T-helper 22 cell (primary cell): ENCODE measurements around the gene SYNCRIP.
"Not testable (repeated sequence)": the region's sequence is repeated elsewhere in the genome, so short reads cannot be mapped to it uniquely, and the experiment has no call there.

ENCODE experiments used
- DNase-seq: peaks from one replicate; pipeline ENCODE4 v3.0.0-alpha.2; 2020; ENCODE audit warnings: low read depth

SYNCRIP gene

DNA sequence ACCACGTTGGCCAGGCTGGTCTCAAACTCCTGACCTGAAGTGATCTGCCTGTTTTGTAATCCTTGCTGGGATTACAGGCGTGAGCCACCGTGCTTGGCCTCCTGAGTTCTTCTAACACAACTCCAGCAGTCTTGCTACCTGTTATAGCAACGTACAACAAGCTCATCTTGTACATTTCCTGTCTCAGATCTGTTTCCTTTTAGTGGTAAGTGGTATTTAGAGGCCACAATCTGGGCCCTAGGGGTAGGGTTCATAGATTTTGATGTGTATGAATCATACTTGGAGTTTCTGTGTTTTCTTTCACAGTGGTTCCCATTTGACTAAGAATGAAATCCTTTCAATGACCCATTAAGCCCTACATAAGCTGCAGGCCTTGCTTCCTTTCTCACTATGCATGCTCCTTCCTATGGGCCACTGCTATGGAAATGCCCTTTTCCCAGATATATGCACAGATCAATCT, 27.1 kb upstream of the SYNCRIP start:
- DNase-seq: peak; percentile 25

DNA sequence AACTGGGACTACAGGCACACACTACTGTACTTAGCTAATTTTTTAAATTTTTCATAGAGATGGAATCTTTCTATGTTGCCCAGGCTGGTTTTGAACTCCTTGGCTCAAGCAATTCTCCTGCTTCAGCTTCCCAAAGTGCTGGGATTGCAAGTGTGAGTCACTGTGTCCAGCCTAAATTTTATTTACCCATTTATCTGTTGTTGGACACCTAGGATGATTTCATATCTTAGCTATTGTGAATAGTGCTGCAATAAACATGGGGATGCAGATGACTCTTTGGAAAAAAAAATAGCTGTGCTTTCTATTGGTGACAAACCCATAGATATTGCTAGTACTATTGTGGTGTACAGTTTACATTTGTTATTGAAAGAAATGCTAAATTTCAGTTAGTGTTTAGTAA, 19.6 kb upstream of the SYNCRIP start:
- no peak for DNase-seq

DNA sequence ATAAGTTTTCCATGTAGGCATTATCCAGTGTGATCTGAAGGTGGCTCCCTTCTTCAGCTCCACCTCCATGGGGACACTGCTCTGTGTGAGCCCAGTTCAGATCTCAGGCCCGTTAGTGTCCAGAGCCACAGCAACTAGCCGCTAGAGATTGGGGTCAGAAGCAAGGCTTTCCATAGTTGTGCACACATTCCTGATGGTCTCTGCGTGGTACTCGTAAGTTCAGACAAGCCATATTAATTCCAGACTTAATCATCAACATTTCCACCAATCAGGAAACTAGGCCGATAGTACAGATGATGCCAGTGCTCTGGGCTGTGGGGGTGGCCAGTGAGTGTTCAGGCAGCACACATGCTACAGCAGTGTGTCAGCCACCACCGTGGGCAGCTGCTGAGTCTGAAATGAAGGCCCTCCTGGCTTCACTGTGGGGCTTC, 17.5 kb upstream of the SYNCRIP start:
- DNase-seq: no peak

DNA sequence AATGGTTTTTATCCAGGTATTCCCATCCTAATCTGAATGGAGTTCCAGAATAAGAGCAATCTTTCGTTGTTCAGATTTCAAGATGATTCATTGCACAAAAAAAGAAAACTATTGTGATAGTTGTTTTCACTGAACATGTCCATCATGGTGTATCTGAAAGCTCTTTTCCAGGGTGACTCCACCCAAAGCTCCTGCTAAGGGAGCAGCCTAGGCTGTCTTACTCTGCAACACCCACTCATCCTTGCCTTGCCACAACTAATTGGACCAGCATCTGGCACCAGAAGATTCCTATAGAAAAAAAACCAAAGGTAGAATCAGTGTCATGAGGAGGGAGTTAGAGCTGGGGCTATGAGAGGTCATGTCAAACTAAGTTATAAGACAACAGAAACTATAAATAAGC, 7.9 kb upstream of the SYNCRIP start:
- DNase-seq: no peak

DNA sequence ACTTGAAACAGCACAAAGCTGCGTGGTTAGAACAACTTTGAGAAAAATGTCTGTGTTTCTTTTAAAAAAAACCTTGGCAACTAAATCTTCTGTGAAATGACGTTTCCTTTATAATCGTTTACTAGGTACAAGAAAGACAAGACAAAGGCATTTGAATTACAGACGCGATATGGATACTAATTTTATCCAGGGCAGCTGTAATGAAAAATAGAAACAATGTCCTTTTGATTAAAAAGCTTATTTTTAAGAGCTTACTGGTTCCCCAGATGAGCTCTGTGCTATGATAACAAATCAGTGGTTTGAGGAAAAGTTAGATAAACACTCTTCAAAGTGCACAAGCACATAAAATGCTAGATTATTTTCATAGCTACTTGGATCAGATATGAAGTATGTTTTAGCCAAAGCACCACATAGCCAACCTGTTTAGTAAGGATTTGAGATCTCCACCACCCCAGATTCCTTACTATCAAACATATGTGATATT, 1.6 kb upstream of the SYNCRIP start:
- DNase-seq: no peak

DNA sequence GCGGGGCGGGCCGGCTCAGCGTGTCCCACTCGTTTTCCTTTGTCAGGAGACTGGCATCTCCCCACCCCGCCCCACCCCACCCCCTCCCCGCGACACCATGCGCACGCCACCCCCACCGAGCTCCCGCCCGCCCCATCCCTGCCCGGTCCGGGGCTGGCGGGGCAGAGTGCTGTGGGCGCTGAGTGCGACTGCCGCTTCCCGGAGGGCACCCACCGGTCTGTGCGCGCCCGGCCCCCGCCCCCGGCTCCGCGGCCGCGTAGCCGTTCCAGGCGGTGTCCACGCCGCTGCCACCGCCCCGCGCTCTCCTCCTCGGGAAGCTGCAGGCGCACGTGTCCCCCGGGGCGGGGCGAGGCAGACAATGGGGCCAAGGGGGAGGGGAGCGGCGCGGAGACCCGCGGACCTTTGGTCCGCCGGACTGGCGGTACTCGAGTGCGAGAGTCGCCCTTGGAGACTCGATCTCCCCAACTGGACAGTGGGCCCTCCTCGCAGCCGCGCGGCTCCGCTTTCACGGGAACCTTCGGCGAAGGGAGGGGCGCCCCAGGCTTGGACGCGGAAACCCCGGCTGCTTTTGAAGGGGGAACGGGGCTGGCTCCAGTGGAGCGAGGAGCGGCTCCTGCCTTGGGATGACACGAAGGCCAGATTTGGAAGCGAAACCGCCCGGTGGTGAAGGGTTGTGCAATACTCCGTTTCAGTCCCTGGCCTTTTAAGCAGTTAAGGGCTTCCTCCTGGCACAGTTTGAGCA, 1.0 kb upstream of the SYNCRIP start:
- peak; percentile 62 for DNase-seq

DNA sequence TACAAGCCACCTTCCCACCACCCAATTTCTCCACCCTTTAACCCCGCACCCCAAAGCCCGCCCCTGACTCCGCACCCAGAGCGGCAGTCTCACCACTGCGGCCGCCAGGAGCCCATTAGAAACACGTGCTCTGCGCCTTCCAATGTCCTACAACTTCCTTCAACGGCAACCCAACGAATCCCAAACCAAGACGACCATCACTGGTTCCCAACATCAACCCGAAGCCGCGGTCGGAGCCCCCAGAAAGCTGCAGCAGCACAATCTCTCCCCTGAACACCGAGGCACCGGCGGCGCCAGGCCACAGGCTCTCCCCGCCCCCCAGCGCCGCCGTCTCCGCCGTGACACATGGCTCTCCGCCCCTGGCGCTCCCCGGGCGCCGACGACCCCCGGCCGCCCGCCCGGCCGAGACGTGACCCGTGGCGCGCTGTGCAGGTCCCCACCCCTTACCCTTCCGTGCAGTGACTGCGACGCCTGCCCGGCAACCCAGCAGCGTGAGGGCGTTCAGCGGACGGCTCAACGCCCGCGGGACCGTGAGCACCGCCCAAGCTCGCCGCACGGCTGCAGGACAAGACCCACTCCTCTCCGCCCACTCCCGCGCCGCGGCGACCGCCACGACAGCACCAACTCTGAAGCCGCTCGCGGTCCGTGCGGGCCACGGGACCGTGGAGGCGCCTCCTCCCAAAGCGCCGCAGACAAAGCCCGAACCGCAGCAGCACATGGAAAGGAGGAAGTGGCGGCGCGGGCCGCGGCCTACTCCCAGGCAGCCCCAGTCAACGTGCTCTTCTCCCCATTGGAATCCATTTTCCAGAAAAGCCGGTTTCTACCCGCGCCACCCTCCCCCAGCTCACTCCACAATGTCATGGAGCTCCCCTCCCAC, 551 bp downstream of the SYNCRIP start:
- peak; percentile 56 for DNase-seq

DNA sequence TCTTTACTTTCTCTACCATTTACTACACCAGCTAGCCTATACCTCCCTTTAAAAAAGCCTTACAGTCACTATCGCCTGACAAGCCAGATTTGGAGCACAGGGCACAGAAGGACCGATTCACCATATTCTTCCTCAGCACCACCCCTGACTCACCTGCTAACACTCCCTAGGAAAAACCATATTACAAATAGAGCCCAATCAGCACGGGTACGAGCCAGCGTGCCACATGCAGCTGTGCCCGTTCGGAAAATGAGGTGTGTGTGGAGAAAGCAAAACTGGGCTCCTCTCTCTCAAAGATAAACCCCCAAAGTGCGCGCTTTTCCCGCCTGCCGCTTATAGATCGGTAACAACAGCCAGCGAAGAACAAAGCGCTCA, 1.2 kb downstream of the SYNCRIP start:
- no peak for DNase-seq

DNA sequence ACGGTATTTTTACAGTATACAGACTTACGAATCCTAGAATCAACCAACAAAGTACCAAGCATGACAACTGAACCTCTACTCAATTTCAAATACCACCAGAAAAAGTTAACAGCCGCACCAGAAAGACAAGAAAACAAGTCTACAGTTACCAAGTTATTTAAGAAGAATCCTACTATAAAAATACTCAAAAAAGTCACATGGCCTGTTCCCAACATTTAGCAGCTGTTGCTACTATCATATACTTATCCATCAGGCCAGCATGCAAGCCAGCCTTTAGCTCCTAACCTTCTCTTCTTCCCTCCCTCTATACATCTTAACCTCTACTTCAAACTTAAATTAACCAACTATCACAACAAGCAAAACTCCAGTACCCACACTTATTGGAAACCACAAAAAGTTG, 1.9 kb downstream of the SYNCRIP start:
- no peak for DNase-seq

DNA sequence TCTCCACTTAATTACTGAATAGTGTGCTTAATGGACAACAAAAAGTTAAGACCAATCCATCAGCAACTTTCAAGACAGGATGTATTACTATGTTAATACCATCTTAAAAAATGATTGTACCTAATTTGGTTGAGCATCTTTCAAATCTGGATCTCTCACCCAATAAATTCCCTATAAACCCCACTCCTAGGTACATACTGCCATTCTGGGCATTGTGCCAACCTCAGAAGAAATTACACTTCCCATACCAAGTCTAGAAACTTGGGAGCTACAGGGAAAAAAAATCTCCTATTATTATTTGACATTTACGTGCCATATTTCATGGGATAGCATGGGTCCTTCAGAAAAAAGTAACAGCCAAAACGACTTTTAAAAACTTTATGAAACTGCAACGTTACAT, 5.1 kb downstream of the SYNCRIP start:
- DNase-seq: no peak

DNA sequence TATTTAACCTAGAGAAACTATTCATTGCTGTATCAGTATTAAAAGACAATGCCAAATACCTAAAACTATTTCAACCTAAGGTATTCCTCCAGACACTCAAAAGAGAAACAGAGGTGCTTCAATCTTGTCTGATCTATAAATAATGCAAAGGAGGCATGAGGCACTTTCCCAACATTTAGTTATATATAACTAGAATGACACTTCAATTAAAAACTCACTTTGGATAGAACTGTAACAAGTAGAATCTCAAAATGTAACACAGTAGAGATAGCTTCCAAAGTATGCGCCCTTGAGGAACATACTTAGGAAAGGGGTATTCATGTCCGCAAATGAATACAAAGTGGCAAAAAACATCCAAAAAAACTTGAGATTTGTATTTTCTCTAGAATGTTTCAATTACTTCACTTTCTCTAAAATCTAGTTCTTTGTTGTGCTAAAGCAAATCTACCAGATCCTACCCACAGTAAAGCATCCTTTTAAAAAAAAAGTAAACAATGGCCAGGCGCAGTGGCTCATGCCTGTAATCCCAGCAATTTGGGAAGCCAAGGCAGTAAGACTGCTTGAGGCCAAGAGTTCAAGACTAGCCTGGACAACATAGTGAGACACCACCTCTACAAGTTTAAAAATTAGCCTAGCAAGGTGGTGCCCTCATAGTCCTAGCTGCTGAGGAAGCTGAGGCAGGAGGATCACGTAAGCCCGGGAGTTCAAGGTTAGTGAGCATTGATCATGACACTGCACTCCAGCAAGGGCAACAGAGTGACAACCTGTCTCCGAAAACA, 10.3 kb downstream of the SYNCRIP start:
- DNase-seq: no peak

DNA sequence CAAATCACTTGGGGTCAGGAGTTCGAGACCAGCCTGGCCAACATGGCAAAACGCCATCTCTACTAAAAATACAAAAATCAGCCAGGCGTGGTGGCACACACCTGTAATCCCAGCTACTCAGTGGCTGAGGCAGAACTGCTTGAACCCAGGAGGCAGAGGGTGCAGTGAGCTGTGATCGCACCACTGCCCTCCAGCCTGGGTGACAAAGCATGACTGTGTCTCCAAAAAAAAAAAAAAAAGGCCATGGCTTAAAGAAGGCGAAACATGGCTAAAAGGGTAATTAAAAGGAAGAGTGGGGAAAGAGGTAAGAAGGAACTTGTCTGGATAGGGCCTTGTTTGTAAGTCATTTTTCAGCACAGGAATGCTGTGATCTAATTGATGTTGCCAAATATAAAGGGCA, 11.6 kb downstream of the SYNCRIP start:
- DNase-seq: not testable (repeated sequence)

DNA sequence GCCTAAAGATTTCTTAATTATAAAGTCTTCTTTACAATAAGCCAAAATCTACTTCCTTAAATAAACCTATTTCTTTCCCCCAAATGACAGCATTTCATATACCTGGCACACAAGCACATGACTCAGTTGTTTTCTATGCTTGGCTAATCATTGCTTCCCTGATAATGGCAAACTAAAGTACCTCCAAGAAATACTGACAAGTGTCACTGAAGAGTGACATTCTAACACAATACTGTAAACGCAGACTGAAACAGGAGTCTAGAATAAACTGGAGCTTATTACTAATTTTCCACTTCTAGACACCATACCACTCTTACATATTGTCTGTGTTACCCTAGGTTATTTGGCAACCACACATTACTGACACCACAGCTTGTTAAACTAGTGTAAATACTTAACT, 14.3 kb downstream of the SYNCRIP start:
- DNase-seq: no peak

DNA sequence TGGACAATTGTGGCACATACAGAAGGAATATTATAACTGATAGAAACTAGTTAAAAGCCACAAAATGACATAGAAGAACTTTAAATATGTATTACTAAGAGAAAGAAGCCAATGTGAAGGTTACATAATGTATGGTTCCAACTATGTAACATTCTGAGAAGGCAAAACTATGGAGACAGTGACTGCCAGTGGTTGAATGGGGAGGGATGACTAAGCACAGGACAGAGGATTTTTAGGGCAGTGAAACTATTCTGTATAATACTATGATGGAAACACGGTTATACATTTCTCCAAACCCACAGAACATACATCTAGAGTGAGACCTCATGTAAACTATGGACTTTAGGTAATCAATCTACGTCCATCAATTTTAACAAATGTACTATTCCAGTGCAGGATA, 22.4 kb downstream of the SYNCRIP start:
- DNase-seq: no peak

DNA sequence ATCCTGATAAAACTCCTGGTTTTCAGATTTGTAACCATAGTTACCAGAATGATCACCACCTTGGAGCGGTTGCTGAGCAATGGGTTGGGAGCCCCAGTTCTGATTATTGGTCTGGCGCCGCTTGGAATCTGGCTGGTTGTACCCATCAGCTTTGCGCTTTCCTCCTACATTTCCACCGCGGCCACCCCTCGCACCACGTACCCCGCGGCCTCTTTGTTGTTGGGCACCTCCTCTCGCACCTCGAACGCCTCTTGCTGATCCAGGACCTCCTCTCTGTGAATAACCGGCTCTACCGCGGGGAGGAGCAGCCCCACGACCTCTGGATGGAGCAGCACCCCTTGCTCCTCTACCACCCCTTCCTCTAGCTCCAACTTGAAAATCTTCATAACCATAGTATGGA, 27.9 kb downstream of the SYNCRIP start:
- no peak for DNase-seq

DNA sequence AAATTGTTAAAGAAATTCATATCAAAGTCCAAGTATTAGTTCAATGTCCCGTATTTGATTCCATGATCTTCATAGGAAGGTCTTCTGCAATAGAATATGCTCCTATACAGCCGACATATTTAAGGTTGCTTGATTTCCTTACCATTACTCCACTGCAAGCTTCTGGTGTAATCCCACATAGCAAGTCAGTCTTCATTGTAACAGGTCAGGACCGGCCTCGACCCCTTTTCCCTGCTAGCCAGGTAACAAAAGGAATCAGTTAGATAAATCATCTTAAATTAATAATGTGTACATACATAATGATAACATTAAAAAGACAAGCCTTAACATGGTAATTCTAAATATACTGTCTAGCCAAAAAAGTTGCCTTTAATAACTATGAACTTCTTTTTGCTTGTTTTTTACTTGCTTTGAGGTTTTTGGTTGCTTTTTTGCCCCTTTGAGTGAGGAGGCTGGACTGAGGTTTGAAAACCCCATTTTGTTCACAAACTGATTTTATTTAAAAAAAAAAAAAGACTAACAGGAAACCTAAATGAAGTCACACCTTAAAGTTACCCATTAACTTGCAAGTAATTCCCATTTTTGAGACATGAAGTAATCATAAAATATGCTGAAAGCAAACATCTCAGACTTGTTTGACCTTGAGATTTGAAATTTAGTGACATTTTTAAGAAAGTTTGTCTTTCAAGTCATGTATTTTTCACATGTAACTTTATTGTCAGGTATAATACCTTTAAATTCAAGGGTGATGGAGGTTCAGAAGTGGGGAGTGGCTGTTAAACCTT, 29.8 kb downstream of the SYNCRIP start:
- DNase-seq: no peak

DNA sequence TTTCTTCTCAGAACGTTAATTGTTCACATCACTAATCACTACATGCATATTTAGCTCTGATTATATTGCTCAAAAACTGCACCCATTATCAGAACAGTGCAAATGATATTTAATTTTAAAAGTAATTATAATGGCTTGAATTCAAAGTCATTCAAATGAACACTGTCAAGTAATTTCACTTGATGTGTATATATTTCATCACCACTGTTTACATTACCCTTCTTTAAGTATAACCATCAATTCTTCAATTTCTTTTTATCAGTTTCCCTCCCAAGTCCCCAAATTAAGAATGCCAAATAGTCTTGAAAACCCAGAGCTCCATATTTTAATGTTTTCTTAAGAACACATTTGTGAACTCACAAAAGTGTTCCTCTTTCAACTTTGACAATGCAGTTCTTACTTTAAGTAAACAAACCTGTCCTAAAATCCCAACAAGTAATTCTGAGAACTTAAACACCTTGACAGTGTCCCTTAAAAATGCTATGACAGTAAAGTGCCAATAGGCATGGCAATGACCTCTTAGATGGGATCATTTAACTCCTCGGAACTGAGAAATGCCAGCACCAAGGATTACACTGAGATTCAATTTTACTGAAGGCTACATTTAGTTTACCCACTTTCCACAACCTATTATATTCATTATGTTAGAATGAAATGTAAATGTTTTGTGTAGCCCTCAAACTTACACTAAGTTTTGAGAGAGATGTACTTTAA, 32.3 kb downstream of the SYNCRIP start:
- DNase-seq: no peak

DNA sequence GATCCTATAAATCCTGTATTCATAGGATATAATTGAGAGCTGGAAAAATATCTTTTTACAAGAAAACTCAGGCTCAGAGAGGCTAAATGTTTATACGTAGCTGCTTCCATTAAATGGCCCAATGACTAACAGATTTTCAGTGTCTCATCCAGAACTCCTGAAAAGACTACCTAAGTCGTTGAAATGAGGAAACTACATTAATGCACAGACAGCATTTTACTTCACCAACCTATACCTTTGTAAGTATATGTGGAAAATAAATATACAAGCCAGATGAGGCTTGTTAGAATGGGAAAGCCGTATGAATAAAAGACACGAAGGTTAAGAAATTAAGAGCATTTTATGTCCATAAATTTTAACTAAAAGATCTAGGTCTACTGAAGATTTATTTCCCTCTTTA, 40.6 kb downstream of the SYNCRIP start:
- DNase-seq: no peak

DNA sequence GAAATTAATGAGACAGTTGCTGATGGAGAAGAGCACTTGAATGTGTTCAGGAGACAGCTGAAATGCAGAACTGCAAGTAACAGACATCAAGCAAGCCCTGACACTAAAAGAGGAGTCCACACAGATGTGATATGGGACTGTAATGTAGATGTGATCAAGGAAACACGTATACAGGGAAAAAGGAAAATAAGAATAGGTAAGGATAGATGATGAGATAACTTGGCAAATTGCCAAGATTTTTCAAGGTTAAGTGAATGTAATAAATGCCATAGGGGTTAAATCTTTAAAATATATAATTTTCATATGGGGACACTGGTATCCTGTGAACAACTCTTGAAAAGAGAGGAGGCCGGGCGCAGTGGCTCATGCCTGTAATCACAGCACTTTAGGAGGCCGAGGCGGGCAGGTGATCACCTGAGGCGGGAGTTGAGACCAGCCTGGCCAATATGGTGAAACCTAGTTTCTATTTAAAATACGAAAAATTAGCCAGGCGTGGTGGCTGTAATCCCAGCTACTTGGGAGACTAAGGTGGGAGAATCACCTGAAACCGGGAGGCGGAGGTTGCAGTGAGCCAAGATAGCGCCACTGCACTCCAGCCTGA, 41.9 kb downstream of the SYNCRIP start:
- no peak for DNase-seq

DNA sequence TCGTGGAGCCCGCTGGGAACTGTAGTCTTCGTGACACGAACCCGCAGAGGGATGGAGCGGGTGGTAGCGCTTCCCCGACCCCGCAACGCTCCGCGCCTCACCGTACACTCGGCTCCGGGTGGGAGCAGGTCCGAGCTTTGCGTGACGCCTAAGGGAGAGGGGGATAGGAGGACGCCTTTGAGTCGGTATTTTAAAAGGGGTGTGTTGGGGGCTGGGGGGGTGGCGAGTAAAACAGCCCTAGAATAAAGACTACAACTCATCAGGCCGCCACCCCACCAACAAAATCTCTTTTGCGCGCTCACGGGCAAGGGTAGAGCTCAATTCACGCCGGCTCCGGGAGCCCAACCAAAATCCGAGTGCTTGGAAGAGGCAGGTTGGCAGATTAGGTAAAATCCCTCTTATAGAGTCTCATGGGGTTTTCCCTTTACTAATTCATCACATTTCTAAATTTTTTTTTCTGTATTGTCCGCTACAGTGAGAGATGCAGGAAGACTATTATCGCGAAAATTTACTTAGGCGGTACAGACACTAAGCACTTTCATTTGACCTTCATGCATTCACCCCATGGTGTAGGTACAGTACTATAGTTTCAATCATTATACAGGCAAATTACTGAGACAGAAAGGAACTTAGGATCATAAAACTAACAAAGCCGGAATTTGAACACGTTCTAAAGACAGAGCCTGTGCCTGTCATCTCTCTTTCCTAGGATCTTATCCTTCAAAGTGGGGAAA, 48.3 kb downstream of the SYNCRIP start:
- peak; percentile 35 for DNase-seq
